DND-41 (cell line): ENCODE results near the gene SAMD11.

Experiments
- ATAC-seq: fragments of 200-7000 bp; cut with Tn5 transposase; 3 replicates; pipeline ENCODE4 v1.9.1; 2021; ENCODE audit warnings: low read depth; ENCODE audit not compliant: insufficient read depth
- DNase-seq: peaks from one replicate; pipeline ENCODE4 v3.0.0-alpha.2; 2020
- H2AFZ ChIP-seq: 2 replicates; pipeline ENCODE4 v1.6.0; 2012; ENCODE audit warnings: low read depth, low read length
- H3K27ac ChIP-seq: 2 replicates; pipeline ENCODE4 v1.5.1; 2012; ENCODE audit warnings: low read length, inconsistent platforms
- H3K27me3 ChIP-seq: fragments of 200-600 bp; sonication (generic); 2 replicates; pipeline ENCODE4 v1.6.0; 2012; ENCODE audit warnings: low read length, mild to moderate bottlenecking, inconsistent platforms; ENCODE audit not compliant: insufficient read depth, poor library complexity
- H3K36me3 ChIP-seq: 2 replicates; pipeline ENCODE4 v1.5.1; 2012; ENCODE audit warnings: low read length, inconsistent platforms; ENCODE audit not compliant: insufficient read depth
- H3K4me1 ChIP-seq: 2 replicates; pipeline ENCODE4 v1.5.1; 2012; ENCODE audit warnings: mild to moderate bottlenecking, low read length; ENCODE audit not compliant: insufficient read depth
- H3K4me2 ChIP-seq: 2 replicates; pipeline ENCODE4 v1.6.0; 2012; ENCODE audit warnings: mild to moderate bottlenecking, moderate library complexity, low read length, inconsistent platforms; ENCODE audit not compliant: insufficient read depth
- H3K4me3 ChIP-seq, 2 experiments: fragments of 200-600 bp in 1 of 2; shearing (Covaris generic) in 1 of 2; 2 replicates each; pipeline ENCODE4 v1.5.1; 2012 to 2016; ENCODE audit warnings: inconsistent platforms in 2 of 2, low read length in 2 of 2, mild to moderate bottlenecking in 2 of 2, low read depth in 1 of 2, moderate library complexity in 1 of 2
- H3K79me2 ChIP-seq: 2 replicates; pipeline ENCODE4 v1.6.0; 2012; ENCODE audit warnings: low read length, inconsistent platforms; ENCODE audit not compliant: insufficient read depth
- H3K9ac ChIP-seq: 2 replicates; pipeline ENCODE4 v1.6.0; 2012; ENCODE audit warnings: low read depth, mild to moderate bottlenecking, inconsistent platforms, low read length, moderate library complexity
- H3K9me3 ChIP-seq: 2 replicates; pipeline ENCODE4 v1.5.1; 2012; ENCODE audit warnings: low read length, moderate library complexity, mild to moderate bottlenecking, inconsistent platforms; ENCODE audit not compliant: insufficient read depth, severe bottlenecking
- H4K20me1 ChIP-seq: 2 replicates; pipeline ENCODE4 v1.6.0; 2012; ENCODE audit warnings: low read length; ENCODE audit not compliant: insufficient read depth
- CTCF ChIP-seq: IDR thresholded peaks from 2 replicates; pipeline ENCODE4 v1.5.1; 2012; ENCODE audit warnings: borderline replicate concordance, low read length, moderate library complexity, mild to moderate bottlenecking; ENCODE audit not compliant: poor library complexity, severe bottlenecking; ENCODE audit errors: extremely low read depth
- EZH2 ChIP-seq: IDR thresholded peaks from 3 replicates; pipeline ENCODE4 v1.6.1; 2012; ENCODE audit warnings: borderline replicate concordance, low read depth, mild to moderate bottlenecking, moderate library complexity, low read length, inconsistent platforms; ENCODE audit not compliant: severe bottlenecking

Gene SAMD11

GRCh38 chr1:908661-909060 is 15.1 kb upstream of the SAMD11 start:
- H3K27ac ChIP-seq = no peak overlapping the region
- no peaks in the 10 kb centered on the region for H3K79me2 ChIP-seq
- H3K4me3 ChIP-seq = no peak overlapping the region
- peaks cover 3% of the 10 kb centered on the region for H3K27me3 ChIP-seq
- no peak for TF ChIP-seq CTCF
- no peak for TF ChIP-seq EZH2
- H3K9ac ChIP-seq = no peak overlapping the region
- ATAC-seq (no peak), DNase-seq (no peak)
- peaks cover 3% of the 10 kb centered on the region; the same call in 1 of the 2 replicates for H3K36me3 ChIP-seq
- peaks cover 17% of the 10 kb centered on the region for H3K4me1 ChIP-seq
- H4K20me1 ChIP-seq = peaks cover 41% of the 10 kb centered on the region
- no peak overlapping the region for H3K4me2 ChIP-seq
- no peak overlapping the region for H2AFZ ChIP-seq
- H3K9me3 ChIP-seq = no peaks in the 10 kb centered on the region

GRCh38 chr1:909861-910310 is 13.8 kb upstream of the SAMD11 start:
- peaks cover 3% of the 10 kb centered on the region; the same call in 1 of the 2 replicates for H3K36me3 ChIP-seq
- peaks cover 12% of the 10 kb centered on the region for H3K4me1 ChIP-seq
- TF ChIP-seq CTCF (no peak), EZH2 (no peak)
- H3K9me3 ChIP-seq = no peaks in the 10 kb centered on the region
- no peak overlapping the region for H3K4me2 ChIP-seq
- no peaks in the 10 kb centered on the region for H3K79me2 ChIP-seq
- no peak overlapping the region for H3K9ac ChIP-seq
- H3K4me3 ChIP-seq = no peak overlapping the region
- peaks cover 3% of the 10 kb centered on the region for H3K27me3 ChIP-seq
- DNase-seq (no peak), ATAC-seq (no peak)
- no peak overlapping the region for H2AFZ ChIP-seq
- peaks cover 47% of the 10 kb centered on the region for H4K20me1 ChIP-seq
- H3K27ac ChIP-seq = no peak overlapping the region

- Histone ChIP-seq H2AFZ (no peak overlapping the region), H3K9ac (no peak overlapping the region), H3K4me3 (no peak overlapping the region), H3K27ac (no peak overlapping the region), H3K27me3 (peaks cover 3% of the 10 kb centered on the region), H3K9me3 (no peaks in the 10 kb centered on the region), H3K4me1 (peaks cover 7% of the 10 kb centered on the region), H3K4me2 (no peak overlapping the region), H3K79me2 (no peaks in the 10 kb centered on the region), H4K20me1 (peaks cover 46% of the 10 kb centered on the region), H3K36me3 (peaks cover 3% of the 10 kb centered on the region; the same call in 1 of the 2 replicates)
- DNase-seq = no peak
- TF ChIP-seq EZH2 = no peak
- no peak for TF ChIP-seq CTCF
- ATAC-seq = no peak
Measured at GRCh38 chr1:910311-910880, 13.3 kb upstream of the SAMD11 start.
